Measurements from ENCODE around the gene ADAMTS10.
A peak's percentile ranks its signal among the peaks of the same experiment; 100 is the strongest.
"Not testable (repeated sequence)": the region's sequence is repeated elsewhere in the genome, so short reads cannot be mapped to it uniquely, and the experiment has no call there.

Gene ADAMTS10

GRCh38 chr19:8622886-8623285 is 12.4 kb upstream of the ADAMTS10 start:
- not testable (repeated sequence) for H3K9me2 ChIP-seq (replicated peaks; ENCODE audit: insufficient read depth, low read length); H3K4me3 ChIP-seq (ENCODE audit: low read length); H2AFZ ChIP-seq (ENCODE audit: low read length); H3K9ac ChIP-seq (ENCODE audit: low read length); H4K20me1 ChIP-seq (ENCODE audit: insufficient read depth, low read length); H3F3A ChIP-seq (ENCODE audit: insufficient read depth, low read length); H3K9me3 ChIP-seq (replicated peaks; ENCODE audit: insufficient read depth, low read length); H3K79me2 ChIP-seq (ENCODE audit: low read length); DNase-seq; H3K4me1 ChIP-seq (ENCODE audit: low read length); H3K4me2 ChIP-seq (ENCODE audit: low read depth, low read length); H3K36me3 ChIP-seq (replicated peaks; ENCODE audit: insufficient read depth, low read length); H3K27ac ChIP-seq (ENCODE audit: low read length)
- TF ChIP-seq CTCF (IDR thresholded peaks at IDR 0.05; ENCODE audit: low read length): peak; percentile 7; the same call in 1 of the 2 replicates
- peaks cover 55% of the 10 kb centered on the region for H3K27me3 ChIP-seq (replicated peaks; ENCODE audit: insufficient read depth, low read length)

- no peak for DNase-seq
Observed at GRCh38 chr19:8618751-8619150, 8.2 kb upstream of the ADAMTS10 start.

GRCh38 chr19:8617984-8618383 is 7.5 kb upstream of the ADAMTS10 start:
- Histone ChIP-seq H3K4me3 (ENCODE audit: low read length) (no peak overlapping the region), H3K9me3 (replicated peaks; ENCODE audit: insufficient read depth, low read length) (no peaks in the 10 kb centered on the region), H3K79me2 (ENCODE audit: low read length) (no peaks in the 10 kb centered on the region), H2AFZ (ENCODE audit: low read length) (no peak overlapping the region), H3K27ac (ENCODE audit: low read length) (no peak overlapping the region), H3K4me1 (ENCODE audit: low read length) (no peaks in the 10 kb centered on the region), H4K20me1 (ENCODE audit: insufficient read depth, low read length) (no peaks in the 10 kb centered on the region), H3K4me2 (ENCODE audit: low read depth, low read length) (no peak overlapping the region), H3K36me3 (replicated peaks; ENCODE audit: insufficient read depth, low read length) (no peaks in the 10 kb centered on the region), H3K27me3 (replicated peaks; ENCODE audit: insufficient read depth, low read length) (peaks cover 68% of the 10 kb centered on the region), H3F3A (ENCODE audit: insufficient read depth, low read length) (no peaks in the 10 kb centered on the region), H3K9me2 (replicated peaks; ENCODE audit: insufficient read depth, low read length) (no peaks in the 10 kb centered on the region), H3K9ac (ENCODE audit: low read length) (no peak overlapping the region)
- no peak for TF ChIP-seq CTCF (IDR thresholded peaks at IDR 0.05; ENCODE audit: low read length)
- TF ChIP-seq EZH2phosphoT487 (IDR thresholded peaks at IDR 0.05; ENCODE audit: low read length): no peak
- TF ChIP-seq EZH2 (optimal IDR thresholded peaks at IDR 0.05; ENCODE audit: low read depth, low read length): no peak
- no peak for DNase-seq

More at GRCh38 chr19:8618751-8619150, 8.2 kb upstream of the ADAMTS10 start:
- no peaks in the 10 kb centered on the region for H3K36me3 ChIP-seq (replicated peaks; ENCODE audit: insufficient read depth, low read length)
- no peak overlapping the region for H3K4me2 ChIP-seq (ENCODE audit: low read depth, low read length)
- H2AFZ ChIP-seq (ENCODE audit: low read length): no peak overlapping the region
- no peaks in the 10 kb centered on the region for H3K9me3 ChIP-seq (replicated peaks; ENCODE audit: insufficient read depth, low read length)
- H3F3A ChIP-seq (ENCODE audit: insufficient read depth, low read length): no peaks in the 10 kb centered on the region
- TF ChIP-seq EZH2 (optimal IDR thresholded peaks at IDR 0.05; ENCODE audit: low read depth, low read length): no peak
- TF ChIP-seq CTCF (IDR thresholded peaks at IDR 0.05; ENCODE audit: low read length): no peak
- TF ChIP-seq EZH2phosphoT487 (IDR thresholded peaks at IDR 0.05; ENCODE audit: low read length): no peak
- no peak overlapping the region for H3K27ac ChIP-seq (ENCODE audit: low read length)
- H3K4me1 ChIP-seq (ENCODE audit: low read length): no peaks in the 10 kb centered on the region
- no peaks in the 10 kb centered on the region for H3K9me2 ChIP-seq (replicated peaks; ENCODE audit: insufficient read depth, low read length)
- peaks cover 68% of the 10 kb centered on the region for H3K27me3 ChIP-seq (replicated peaks; ENCODE audit: insufficient read depth, low read length)
- no peak overlapping the region for H3K4me3 ChIP-seq (ENCODE audit: low read length)
- H4K20me1 ChIP-seq (ENCODE audit: insufficient read depth, low read length): no peaks in the 10 kb centered on the region
- no peaks in the 10 kb centered on the region for H3K79me2 ChIP-seq (ENCODE audit: low read length)
- no peak overlapping the region for H3K9ac ChIP-seq (ENCODE audit: low read length)

- not testable (repeated sequence) for DNase-seq; H3K4me2 ChIP-seq (ENCODE audit: low read depth, low read length); H3K4me3 ChIP-seq (ENCODE audit: low read length); H3K36me3 ChIP-seq (replicated peaks; ENCODE audit: insufficient read depth, low read length); H3F3A ChIP-seq (ENCODE audit: insufficient read depth, low read length); H4K20me1 ChIP-seq (ENCODE audit: insufficient read depth, low read length); H3K9me2 ChIP-seq (replicated peaks; ENCODE audit: insufficient read depth, low read length); H3K9ac ChIP-seq (ENCODE audit: low read length); H3K27ac ChIP-seq (ENCODE audit: low read length); H3K9me3 ChIP-seq (replicated peaks; ENCODE audit: insufficient read depth, low read length); H3K79me2 ChIP-seq (ENCODE audit: low read length); H2AFZ ChIP-seq (ENCODE audit: low read length); H3K4me1 ChIP-seq (ENCODE audit: low read length)
- peaks cover 68% of the 10 kb centered on the region for H3K27me3 ChIP-seq (replicated peaks; ENCODE audit: insufficient read depth, low read length)
Observed at GRCh38 chr19:8617325-8617724, 6.8 kb upstream of the ADAMTS10 start.
